HepG2 (cell line): ENCODE results near the gene ILRUN. TPM values are rescaled to one million over a fixed set of nuclear protein-coding genes. Genes with fewer than 3 reads are reported as not detected.

Source experiments
- ATAC-seq: fragments of 200-7000 bp; cut with Tn5 transposase; 3 replicates; pipeline ENCODE4 v1.9.1; 2020; ENCODE audit warnings: mild to moderate bottlenecking, moderate library complexity
- BruUV-seq: library from RNA; stranded (reverse); fragments of 400-500 nt; replicated peaks from 2 replicates; lab custom pipeline; 2021; lab: Mats Ljungman, UMichigan
- CTCF ChIA-PET: fragments of 300-600 bp; formaldehyde crosslinking; extraction: SDS; loops from one replicate; lab custom pipeline; 2021; ENCODE audit warnings: low total read pairs, inconsistent platforms, low intra/inter-chr PET ratio; lab: Yijun Ruan, JAX
- POLR2A ChIA-PET: fragments of 350-600 bp; sonication (Branson Sonifier 250); formaldehyde crosslinking; loops from one replicate; lab custom pipeline; 2020; ENCODE audit warnings: antibody characterized with exemption, inconsistent platforms; lab: Yijun Ruan, JAX
- DNase-seq: peaks from one replicate; pipeline ENCODE4 v3.0.0-alpha.2; 2015; ENCODE audit warnings: low spot score
- FAIRE-seq: peaks from 3 replicates; lab custom pipeline; 2011; peaks lifted over from hg19 to GRCh38; lab: Jason Lieb, UNC
- H2AFZ ChIP-seq: one replicate; pipeline ENCODE4 v1.6.1; 2011; ENCODE audit warnings: low read length, inconsistent platforms
- H3K27ac ChIP-seq: fragments of 300-600 bp; 3 replicates; pipeline ENCODE4 v1.8.0; 2011; ENCODE audit warnings: mixed run types, mild to moderate bottlenecking, mixed read lengths, low read length, inconsistent platforms; ENCODE audit not compliant: insufficient read depth; ENCODE audit errors: extremely low read length
- H3K27me3 ChIP-seq, 2 experiments: fragments of 200-600 bp in 1 of 2; 2 replicates in 1 of 2; 3 replicates in 1 of 2; pipeline versions ENCODE4 v1.6.0 to v1.8.0; 2011; ENCODE audit warnings: low read length in 2 of 2, mild to moderate bottlenecking in 2 of 2, moderate library complexity in 2 of 2, inconsistent platforms in 1 of 2; ENCODE audit not compliant: insufficient read depth in 2 of 2, control insufficient read depth in 1 of 2
- H3K36me3 ChIP-seq, 2 experiments: fragments of 200-600 bp in 1 of 2; replicated peaks in 1 of 2; 2 replicates in 1 of 2; 3 replicates in 1 of 2; pipeline versions ENCODE4 v1.5.1 to v1.8.0; 2011; ENCODE audit warnings: low read length in 2 of 2, inconsistent platforms in 1 of 2; ENCODE audit not compliant: insufficient read depth in 2 of 2, control insufficient read depth in 1 of 2
- H3K4me1 ChIP-seq: 2 replicates; pipeline ENCODE4 v1.5.1; 2012; ENCODE audit warnings: low read length, inconsistent platforms; ENCODE audit not compliant: insufficient read depth
- H3K4me2 ChIP-seq: 2 replicates; pipeline ENCODE4 v1.6.0; 2011; ENCODE audit warnings: low read depth, low read length, inconsistent platforms
- H3K4me3 ChIP-seq, 3 experiments: fragments of 200-600 bp in 1 of 3; sonication (generic), shearing (Covaris generic) in 1 of 3; replicated peaks in 1 of 3; 2 replicates each; pipeline ENCODE4 v1.5.1; 2011 to 2016; ENCODE audit warnings: low read length in 3 of 3, inconsistent platforms in 2 of 3, low read depth in 2 of 3, mild to moderate bottlenecking in 2 of 3, control low read depth in 1 of 3, mixed read lengths in 1 of 3; ENCODE audit not compliant: insufficient read depth in 1 of 3
- H3K79me2 ChIP-seq: one replicate; pipeline ENCODE4 v1.6.1; 2011; ENCODE audit warnings: low read length, inconsistent platforms; ENCODE audit not compliant: insufficient read depth
- H3K9ac ChIP-seq: 2 replicates; pipeline ENCODE4 v1.6.0; 2011; ENCODE audit warnings: mild to moderate bottlenecking, low read depth, low read length, inconsistent platforms; ENCODE audit not compliant: insufficient read depth
- H3K9me3 ChIP-seq: 2 replicates; pipeline ENCODE4 v1.5.1; 2012; ENCODE audit warnings: mild to moderate bottlenecking, low read length
- H4K20me1 ChIP-seq: 2 replicates; pipeline ENCODE4 v1.6.0; 2011; ENCODE audit warnings: inconsistent platforms, mild to moderate bottlenecking, low read length, moderate library complexity; ENCODE audit not compliant: insufficient read depth
- ERF ChIP-seq: IDR thresholded peaks from 2 replicates; pipeline ENCODE4 v1.6.1; 2018; ENCODE audit warnings: missing biosample characterization, missing genetic modification reagents
- FOXC1 ChIP-seq: sonication (generic); formaldehyde crosslinking; IDR thresholded peaks from 2 replicates; pipeline ENCODE4 v1.8.0; 2022; ENCODE audit warnings: mild to moderate bottlenecking, missing genetic modification reagents, borderline replicate concordance
- GABPA ChIP-seq, 2 experiments: IDR thresholded peaks; 2 replicates each; pipeline ENCODE4 v1.6.1; 2011 to 2016; ENCODE audit warnings: low read depth in 2 of 2, low read length in 1 of 2, missing biosample characterization in 1 of 2, missing genetic modification characterization in 1 of 2
- MAZ ChIP-seq, 2 experiments: sonication (generic) in 1 of 2; formaldehyde crosslinking in 1 of 2; IDR thresholded peaks; 2 replicates each; pipeline versions ENCODE4 v1.5.0 to v1.6.1; 2012 to 2020; ENCODE audit warnings: low read depth in 2 of 2, mild to moderate bottlenecking in 2 of 2, borderline replicate concordance in 1 of 2, improper control_type of control experiment in 1 of 2, low read length in 1 of 2, missing genetic modification reagents in 1 of 2, moderate library complexity in 1 of 2
- MIER3 ChIP-seq: IDR thresholded peaks from 2 replicates; pipeline ENCODE4 v1.6.1; 2016; ENCODE audit warnings: missing compliant biosample characterization, borderline replicate concordance
- MZF1 ChIP-seq: sonication (generic); formaldehyde crosslinking; IDR thresholded peaks from 2 replicates; pipeline ENCODE4 v1.8.1; 2023; ENCODE audit warnings: mild to moderate bottlenecking, missing genetic modification reagents, borderline replicate concordance
- NRL ChIP-seq: sonication (generic); formaldehyde crosslinking; IDR thresholded peaks from 2 replicates; pipeline ENCODE4 v1.5.0; 2020; ENCODE audit warnings: missing genetic modification reagents, mild to moderate bottlenecking, moderate library complexity, borderline replicate concordance
- REXO4 ChIP-seq: sonication (generic); formaldehyde crosslinking; IDR thresholded peaks from 2 replicates; pipeline ENCODE4 v1.8.0; 2022; ENCODE audit warnings: missing genetic modification reagents, mild to moderate bottlenecking, borderline replicate concordance
- SCMH1 ChIP-seq: sonication (generic); formaldehyde crosslinking; IDR thresholded peaks from 2 replicates; pipeline ENCODE4 v1.9.0; 2021; ENCODE audit warnings: missing genetic modification reagents, mild to moderate bottlenecking, borderline replicate concordance
- SMC3 ChIP-seq: IDR thresholded peaks from 2 replicates; pipeline ENCODE4 v1.6.1; 2011; ENCODE audit warnings: low read length, improper control_type of control experiment
- SRY ChIP-seq: sonication (generic); formaldehyde crosslinking; IDR thresholded peaks from 2 replicates; pipeline ENCODE4 v1.8.0; 2022; ENCODE audit warnings: mild to moderate bottlenecking, missing genetic modification reagents
- TAF15 ChIP-seq: fragments of 200-400 bp; formaldehyde crosslinking; IDR thresholded peaks from one replicate; pipeline ENCODE4 v1.6.1; 2018; ENCODE audit warnings: mild to moderate bottlenecking, low read depth, low read length; ENCODE audit not compliant: poor library complexity, severe bottlenecking
- YEATS4 ChIP-seq: sonication (generic); formaldehyde crosslinking; IDR thresholded peaks from 2 replicates; pipeline ENCODE4 v1.4.0; 2020; ENCODE audit warnings: missing genetic modification reagents, borderline replicate concordance
- ZNF329 ChIP-seq: sonication (generic); formaldehyde crosslinking; IDR thresholded peaks from 2 replicates; pipeline ENCODE4 v1.9.0; 2021; ENCODE audit warnings: low read depth, mild to moderate bottlenecking, missing genetic modification reagents
- ZNF331 ChIP-seq: sonication (generic); formaldehyde crosslinking; IDR thresholded peaks from 2 replicates; pipeline ENCODE4 v1.4.0; 2020; ENCODE audit warnings: missing genetic modification reagents
- ZNF333 ChIP-seq: sonication (generic); formaldehyde crosslinking; IDR thresholded peaks from 2 replicates; pipeline ENCODE4 v1.4.0; 2020; ENCODE audit warnings: mild to moderate bottlenecking, missing genetic modification reagents, borderline replicate concordance
- WGBS: methylation state at CpG from one replicate; pipeline ENCODE4 v1.1.6; 2017; ENCODE audit warnings: low lambda C conversion rate; 5-methylcytosine and 5-hydroxymethylcytosine counted together
- in situ Hi-C: cut with HindIII; loops from 2 replicates; pipeline ENCODE4 v1.10.0; 2017; ENCODE audit warnings: low pct_unique_long_range_greater_than_20kb; ENCODE audit not compliant: extremely low pct_ligation_motif_present
- intact Hi-C: fragments of 100-400 bp; cut with micrococcal nuclease; formaldehyde crosslinking; loops from one replicate; pipeline ENCODE4 v1.10.0; 2022; ENCODE audit not compliant: unreplicated experiment
- polyA plus RNA-seq, 8 experiments: library from polyadenylated mRNA; depleted of rRNA in 3 of 8; stranded (reverse) in 7 of 8; unstranded in 1 of 8; fragments of >200 nt; fragmentation: Illumina TruSeq in 4 of 8; extraction: Trizol in 4 of 8; gene quantifications; 2 replicates each; pipeline versions ENCODE4 v1.2.1 to v1.2.3, GENCODE V29; 2011 to 2016; ENCODE audit warnings: low read depth in 4 of 8, missing spikeins in 1 of 8, mixed read lengths in 1 of 8; ENCODE audit not compliant: insufficient read depth in 1 of 8
- total RNA-seq, 5 experiments: library from RNA; depleted of rRNA; stranded (reverse); fragments of >200 nt; fragmentation: Illumina TruSeq; extraction: Trizol; gene quantifications; 2 replicates each; pipeline ENCODE4 v1.2.3, GENCODE V29; 2016; ENCODE audit warnings: low read depth in 1 of 5
- TF ChIP-seq, protein P1 (sequence below): sonication (generic); formaldehyde crosslinking; IDR thresholded peaks from 2 replicates; pipeline ENCODE4 v1.5.0; 2020; ENCODE audit warnings: missing genetic modification reagents
- TF ChIP-seq, protein P2 (sequence below): IDR thresholded peaks from 2 replicates; pipeline ENCODE4 v1.6.1; 2012; ENCODE audit warnings: inconsistent platforms
- TF ChIP-seq, protein P3 (sequence below): sonication (generic); formaldehyde crosslinking; IDR thresholded peaks from 2 replicates; pipeline ENCODE4 v1.9.0; 2022; ENCODE audit warnings: missing genetic modification reagents, mild to moderate bottlenecking, borderline replicate concordance
- TF ChIP-seq, protein P4 (sequence below): IDR thresholded peaks from 2 replicates; pipeline ENCODE4 v1.6.1; 2016; ENCODE audit warnings: missing genetic modification reagents, missing compliant biosample characterization

Gene ILRUN
- total and polyA plus RNA-seq, 2 of the 13 experiments (the other 11 are each of a cell fraction or from before 2014, with no cell fraction given), result 45.5 to 66.6 TPM

DNA sequence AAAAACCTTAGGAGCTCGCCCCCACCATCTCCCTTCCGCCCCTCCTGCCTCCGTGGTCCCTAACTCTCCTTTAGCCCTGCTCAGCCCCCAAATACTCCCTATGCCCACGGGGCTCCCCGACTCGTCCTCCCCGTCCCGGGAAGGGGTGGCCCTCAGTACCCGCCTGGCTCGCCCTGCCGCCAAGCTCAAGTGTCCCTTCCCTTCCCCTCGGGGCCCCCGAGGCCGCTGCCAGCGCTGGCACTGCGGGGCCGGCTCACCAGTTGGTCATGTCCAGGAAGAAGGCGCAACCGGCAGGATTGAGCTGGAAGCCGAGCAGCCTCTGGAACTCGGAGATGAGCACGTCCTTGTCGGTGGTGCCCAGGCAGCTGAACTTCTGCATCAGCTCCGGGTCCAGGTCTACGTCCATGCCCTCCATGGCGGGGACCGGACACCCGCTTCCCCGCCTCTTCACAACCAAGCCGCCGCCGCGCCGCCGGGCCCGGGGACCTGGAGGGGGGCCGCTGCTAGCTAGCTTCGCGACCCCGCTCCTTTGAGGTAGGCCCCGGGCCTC, 303 bp downstream of the ILRUN start:
- Histone ChIP-seq H3K27ac (peak overlapping the region; percentile 82), H4K20me1 (peaks cover 25% of the 10 kb centered on the region; the same call in 1 of the 2 replicates), H3K4me1 (peaks cover 58% of the 10 kb centered on the region), H3K27me3 (no peaks in the 10 kb centered on the region; a peak in 1 of 5 replicates), H3K9me3 (no peaks in the 10 kb centered on the region), H2AFZ (no peak overlapping the region), H3K36me3 (peaks cover 0 to 1% of the 10 kb centered on the region in 2 experiments; a peak in 2 of 5 replicates), H3K4me3 (peak overlapping the region; percentile 91 to 99 (median 98)), H3K9ac (peak overlapping the region; percentile 97), H3K4me2 (peak overlapping the region; percentile 92), H3K79me2 (peaks cover 57% of the 10 kb centered on the region)
- in situ Hi-C loops, result no loop called here
- FAIRE-seq (no peak), ATAC-seq (peak; percentile 87), DNase-seq (no peak)
- BruUV-seq, result TSS peak; percentile 47
- ChIA-PET CTCF (no interaction called here), POLR2A (interaction anchor here (0.6 to 1.9 kb wide), 17 partner anchors 11 to 191 kb away, joined by 3 to 20 read pairs (median 3); partner anchors contain the start of genes BLTP3A, SNRPC and TAF11)
- under 1% methylated on average over 28 of the region's 41 CpGs for WGBS
- intact Hi-C loops, result loop anchor here (2.0 kb wide), 3 partner anchors 21 to 61 kb away; partner anchors contain the start of gene SNRPC
- TF ChIP-seq SRY (0 out of 2 replicates have a peak, but pooled peaks have one; percentile 37), SCMH1 (CRISPR knock-in tag) (no peak), SMC3 (no peak), MZF1 (CRISPR knock-in tag) (peak; percentile 59; the same call in 1 of the 2 replicates), NRL (CRISPR knock-in tag) (0 out of 2 replicates have a peak, but pooled peaks have one; percentile 56), ZNF331 (CRISPR knock-in tag) (0 out of 2 replicates have a peak, but pooled peaks have one; percentile 30), ERF (peak; percentile 6; the same call in 1 of the 2 replicates), MAZ (IDR thresholded peaks at IDR 0.05; ENCODE audit: borderline replicate concordance, low read depth, low read length) (peak; percentile 33; the same call in 1 of the 2 replicates), MAZ (CRISPR knock-in tag; IDR thresholded peaks at IDR 0.05; ENCODE audit: low read depth) (no peak; the same call in 1 of the 2 replicates), FOXC1 (CRISPR knock-in tag) (peak; percentile 67; the same call in 1 of the 2 replicates), ZNF329 (CRISPR knock-in tag) (0 out of 2 replicates have a peak, but pooled peaks have one; percentile 51), TAF15 (peak; percentile 26), REXO4 (CRISPR knock-in tag) (no peak), MIER3 (no peak), GABPA (IDR thresholded peaks at IDR 0.05; ENCODE audit: low read depth, low read length) (no peak), GABPA (CRISPR knock-in tag; IDR thresholded peaks at IDR 0.05; ENCODE audit: low read depth) (no peak), ZNF333 (CRISPR knock-in tag) (peak; percentile 75; the same call in 1 of the 2 replicates), YEATS4 (CRISPR knock-in tag) (peak; percentile 72; the same call in 1 of the 2 replicates)
- TF ChIP-seq, protein P1, sequence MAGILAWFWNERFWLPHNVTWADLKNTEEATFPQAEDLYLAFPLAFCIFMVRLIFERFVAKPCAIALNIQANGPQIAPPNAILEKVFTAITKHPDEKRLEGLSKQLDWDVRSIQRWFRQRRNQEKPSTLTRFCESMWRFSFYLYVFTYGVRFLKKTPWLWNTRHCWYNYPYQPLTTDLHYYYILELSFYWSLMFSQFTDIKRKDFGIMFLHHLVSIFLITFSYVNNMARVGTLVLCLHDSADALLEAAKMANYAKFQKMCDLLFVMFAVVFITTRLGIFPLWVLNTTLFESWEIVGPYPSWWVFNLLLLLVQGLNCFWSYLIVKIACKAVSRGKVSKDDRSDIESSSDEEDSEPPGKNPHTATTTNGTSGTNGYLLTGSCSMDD (CRISPR knock-in tag), result peak; percentile 57; the same call in 1 of the 2 replicates
- TF ChIP-seq, protein P2, sequence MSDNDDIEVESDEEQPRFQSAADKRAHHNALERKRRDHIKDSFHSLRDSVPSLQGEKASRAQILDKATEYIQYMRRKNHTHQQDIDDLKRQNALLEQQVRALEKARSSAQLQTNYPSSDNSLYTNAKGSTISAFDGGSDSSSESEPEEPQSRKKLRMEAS, result peak; percentile 12; the same call in 1 of the 2 replicates
- TF ChIP-seq, protein P3, sequence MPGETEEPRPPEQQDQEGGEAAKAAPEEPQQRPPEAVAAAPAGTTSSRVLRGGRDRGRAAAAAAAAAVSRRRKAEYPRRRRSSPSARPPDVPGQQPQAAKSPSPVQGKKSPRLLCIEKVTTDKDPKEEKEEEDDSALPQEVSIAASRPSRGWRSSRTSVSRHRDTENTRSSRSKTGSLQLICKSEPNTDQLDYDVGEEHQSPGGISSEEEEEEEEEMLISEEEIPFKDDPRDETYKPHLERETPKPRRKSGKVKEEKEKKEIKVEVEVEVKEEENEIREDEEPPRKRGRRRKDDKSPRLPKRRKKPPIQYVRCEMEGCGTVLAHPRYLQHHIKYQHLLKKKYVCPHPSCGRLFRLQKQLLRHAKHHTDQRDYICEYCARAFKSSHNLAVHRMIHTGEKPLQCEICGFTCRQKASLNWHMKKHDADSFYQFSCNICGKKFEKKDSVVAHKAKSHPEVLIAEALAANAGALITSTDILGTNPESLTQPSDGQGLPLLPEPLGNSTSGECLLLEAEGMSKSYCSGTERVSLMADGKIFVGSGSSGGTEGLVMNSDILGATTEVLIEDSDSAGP (CRISPR knock-in tag), result peak; percentile 69
- TF ChIP-seq, protein P4, sequence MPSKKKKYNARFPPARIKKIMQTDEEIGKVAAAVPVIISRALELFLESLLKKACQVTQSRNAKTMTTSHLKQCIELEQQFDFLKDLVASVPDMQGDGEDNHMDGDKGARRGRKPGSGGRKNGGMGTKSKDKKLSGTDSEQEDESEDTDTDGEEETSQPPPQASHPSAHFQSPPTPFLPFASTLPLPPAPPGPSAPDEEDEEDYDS (CRISPR knock-in tag), result no peak
